A549 (cell line): ENCODE measurements around the gene LBX2. TPM values are rescaled to one million over a fixed set of nuclear protein-coding genes. Genes with fewer than 3 reads are reported as not detected.

Experiments used
- ATAC-seq, 2 experiments: fragments of 200-7000 bp in 1 of 2; fragments of >200 bp in 1 of 2; cut with Nextera tagmentation in 1 of 2; cut with Tn5 transposase in 1 of 2; 3 replicates each; pipeline versions ENCODE4 v1.8.0 to v1.9.1; 2018 to 2020; ENCODE audit warnings: mild to moderate bottlenecking in 1 of 2, moderate library complexity in 1 of 2
- CTCF ChIA-PET: fragments of 300-600 bp; sonication (Branson Sonifier 250); formaldehyde crosslinking; extraction: SDS; loops from one replicate; lab custom pipeline; 2021; ENCODE audit warnings: antibody characterized with exemption, inconsistent platforms; lab: Yijun Ruan, JAX
- POLR2A ChIA-PET: fragments of 350-600 bp; formaldehyde crosslinking; extraction: SDS; loops from one replicate; lab custom pipeline; 2021; ENCODE audit warnings: antibody characterized with exemption, inconsistent platforms; lab: Yijun Ruan, JAX
- DNase-seq, 2 experiments: peaks; one replicate each; pipeline versions ENCODE4 v3.0.0 to v3.0.0-alpha.2; 2011 to 2016; ENCODE audit warnings: low read depth in 1 of 2, low spot score in 1 of 2
- FAIRE-seq: peaks from 2 replicates; lab custom pipeline; 2011; peaks lifted over from hg19 to GRCh38; lab: Jason Lieb, UNC
- H3K27ac ChIP-seq, 2 experiments: fragments of >200 bp; sonication (Bioruptor Twin); formaldehyde crosslinking; 3 replicates each; pipeline ENCODE4 v1.5.1; 2016 to 2017
- H3K4me1 ChIP-seq: fragments of >200 bp; sonication (Bioruptor Twin); formaldehyde crosslinking; 3 replicates; pipeline ENCODE4 v1.6.1; 2016
- H3K4me2 ChIP-seq: fragments of >200 bp; sonication (Bioruptor Twin); formaldehyde crosslinking; 3 replicates; pipeline ENCODE4 v1.6.1; 2016
- H3K4me3 ChIP-seq: fragments of >200 bp; sonication (Bioruptor Twin); formaldehyde crosslinking; 3 replicates; pipeline ENCODE4 v1.5.1; 2016
- H3K9me3 ChIP-seq: fragments of >200 bp; sonication (Bioruptor Twin); formaldehyde crosslinking; 3 replicates; pipeline ENCODE4 v1.6.1; 2016
- BHLHE40 ChIP-seq: IDR thresholded peaks from 2 replicates; pipeline ENCODE4 v1.6.1; 2012; ENCODE audit warnings: low read depth, low read length, inconsistent platforms
- CEBPB ChIP-seq, 2 experiments: fragments of >200 bp in 1 of 2; sonication (Bioruptor Twin) in 1 of 2; formaldehyde crosslinking in 1 of 2; IDR thresholded peaks; 2 replicates each; pipeline ENCODE4 v1.6.1; 2012 to 2016
- CHD4 ChIP-seq: fragments of 200-600 bp; sonication (generic); IDR thresholded peaks from 2 replicates; pipeline ENCODE4 v1.6.1; 2016; ENCODE audit warnings: antibody characterized with exemption, mild to moderate bottlenecking, borderline replicate concordance
- EHF ChIP-seq: fragments of 250-450 bp; sonication (Bioruptor Pico); IDR thresholded peaks from 2 replicates; pipeline ENCODE4 v1.5.0; 2020; ENCODE audit warnings: mild to moderate bottlenecking
- EHMT2 ChIP-seq: fragments of 200-600 bp; sonication (generic); IDR thresholded peaks from 2 replicates; pipeline ENCODE4 v1.6.1; 2016; ENCODE audit warnings: antibody characterized with exemption, low read depth, mild to moderate bottlenecking, moderate library complexity
- ESRRA ChIP-seq: fragments of 150-350 bp; IDR thresholded peaks from 2 replicates; pipeline ENCODE4 v1.6.1; 2014; ENCODE audit warnings: mild to moderate bottlenecking, low read length, borderline replicate concordance
- FOSL2 ChIP-seq, 2 experiments: fragments of 450-650 bp in 1 of 2; fragments of >200 bp in 1 of 2; sonication (Bioruptor Twin) in 1 of 2; formaldehyde crosslinking; IDR thresholded peaks; 2 replicates each; pipeline versions ENCODE4 v1.5.0 to v1.6.1; 2016 to 2020; ENCODE audit warnings: mild to moderate bottlenecking in 1 of 2, moderate library complexity in 1 of 2
- HEYL ChIP-seq: fragments of 250-450 bp; sonication (Bioruptor Pico); IDR thresholded peaks from 2 replicates; pipeline ENCODE4 v1.8.0; 2021; ENCODE audit warnings: mild to moderate bottlenecking, moderate library complexity
- JUN ChIP-seq, 2 experiments: fragments of >200 bp; sonication (Bioruptor Twin); formaldehyde crosslinking; IDR thresholded peaks; 2 replicates in 1 of 2; 3 replicates in 1 of 2; pipeline ENCODE4 v1.6.1; 2016 to 2017
- KDM1A ChIP-seq: fragments of 200-600 bp; sonication (generic); IDR thresholded peaks from 2 replicates; pipeline ENCODE4 v1.6.1; 2016; ENCODE audit warnings: low read depth, mild to moderate bottlenecking
- MAFK ChIP-seq: fragments of 450-650 bp; IDR thresholded peaks from 2 replicates; pipeline ENCODE4 v1.6.1; 2014; ENCODE audit not compliant: partially characterized antibody
- MAZ ChIP-seq: fragments of 150-350 bp; IDR thresholded peaks from 2 replicates; pipeline ENCODE4 v1.6.1; 2014; ENCODE audit warnings: antibody characterized with exemption, low read depth, low read length, borderline replicate concordance
- NPAS2 ChIP-seq: fragments of 250-450 bp; sonication (Bioruptor Pico); IDR thresholded peaks from 2 replicates; pipeline ENCODE4 v1.8.0; 2022; ENCODE audit warnings: mild to moderate bottlenecking, moderate library complexity, borderline replicate concordance
- RARB ChIP-seq: fragments of 250-450 bp; sonication (Bioruptor Pico); IDR thresholded peaks from 2 replicates; pipeline ENCODE4 v1.8.0; 2021; ENCODE audit warnings: mild to moderate bottlenecking, moderate library complexity
- RCOR1 ChIP-seq: fragments of 150-350 bp; IDR thresholded peaks from 2 replicates; pipeline ENCODE4 v1.6.1; 2014; ENCODE audit warnings: antibody characterized with exemption, low read length, low read depth
- RNF2 ChIP-seq: fragments of 200-600 bp; sonication (generic); IDR thresholded peaks from 2 replicates; pipeline ENCODE4 v1.6.1; 2016; ENCODE audit warnings: low read depth, mild to moderate bottlenecking, antibody characterized with exemption, moderate library complexity, borderline replicate concordance
- SMC3 ChIP-seq: fragments of >200 bp; sonication (Bioruptor Twin); formaldehyde crosslinking; IDR thresholded peaks from 3 replicates; pipeline ENCODE4 v1.6.1; 2018; ENCODE audit warnings: inconsistent platforms
- SREBF2 ChIP-seq: fragments of 450-650 bp; IDR thresholded peaks from 2 replicates; pipeline ENCODE4 v1.6.1; 2014; ENCODE audit warnings: mild to moderate bottlenecking, moderate library complexity
- TFCP2L1 ChIP-seq: fragments of 250-450 bp; sonication (Bioruptor Pico); IDR thresholded peaks from 2 replicates; pipeline ENCODE4 v1.5.0; 2021; ENCODE audit warnings: mild to moderate bottlenecking
- ZC3H11A ChIP-seq: fragments of 450-650 bp; IDR thresholded peaks from 2 replicates; pipeline ENCODE4 v1.6.1; 2014; ENCODE audit warnings: antibody characterized with exemption, mild to moderate bottlenecking
- WGBS: methylation state at CpG from one replicate; pipeline ENCODE4 v1.1.6; 2017; ENCODE audit errors: missing lambda C conversion rate; 5-methylcytosine and 5-hydroxymethylcytosine counted together
- polyA plus RNA-seq, 4 experiments: library from polyadenylated mRNA; depleted of rRNA in 3 of 4; stranded (reverse); fragments of >200 nt; fragmentation: RNase III in 1 of 4; extraction: RNeasy Plus Mini Kit Qiagen cat#74134 plus additional on column Dnase treatment in 1 of 4; gene quantifications; 2 replicates in 3 of 4; 3 replicates in 1 of 4; pipeline ENCODE4 v1.2.3, GENCODE V29; 2011 to 2017
- TF ChIP-seq, protein P1 (sequence below): fragments of 150-350 bp; IDR thresholded peaks from 2 replicates; pipeline ENCODE4 v1.6.1; 2014; ENCODE audit warnings: low read depth, mild to moderate bottlenecking, low read length
- TF ChIP-seq, protein P2 (sequence below): IDR thresholded peaks from 2 replicates; pipeline ENCODE4 v1.6.1; 2012
- TF ChIP-seq, protein P3 (sequence below): fragments of >200 bp; sonication (Bioruptor Twin); formaldehyde crosslinking; IDR thresholded peaks from 3 replicates; pipeline ENCODE4 v1.5.1; 2016
- TF ChIP-seq, protein P4 (sequence below): fragments of 250-450 bp; sonication (Bioruptor Pico); IDR thresholded peaks from 2 replicates; pipeline ENCODE4 v1.5.0; 2020; ENCODE audit warnings: low read depth, mild to moderate bottlenecking, moderate library complexity
- TF ChIP-seq, protein P5 (sequence below): IDR thresholded peaks from 2 replicates; pipeline ENCODE4 v1.6.1; 2012; ENCODE audit warnings: low read depth, borderline replicate concordance
- TF ChIP-seq, protein P6 (sequence below): fragments of >200 bp; sonication (Bioruptor Twin); formaldehyde crosslinking; IDR thresholded peaks from 3 replicates; pipeline ENCODE4 v1.6.1; 2016

The LBX2 gene
- polyA plus RNA-seq, 2 of the 4 experiments (the other 2 are of a cell fraction) = 0.84 to 2.4 TPM

- H3K4me2 ChIP-seq = peak overlapping the region; percentile 85
- FAIRE-seq (no peak), DNase-seq (no peak), ATAC-seq (peak; percentile 11; a peak in 4 of 6 replicates)
- H3K4me3 ChIP-seq = peak overlapping the region; percentile 70
- peak overlapping the region; percentile 87 to 92 for H3K27ac ChIP-seq
- POLR2A ChIA-PET = interaction anchor here (1.5 to 3.3 kb wide), 5 partner anchors 15 to 132 kb away, joined by 3 to 37 read pairs (median 15); partner anchors contain the start of genes AUP1, CCDC142, HTRA2 and MRPL53
- 19% methylated on average over 11 of the region's 27 CpGs for WGBS
- H3K4me1 ChIP-seq = peaks cover 25% of the 10 kb centered on the region
- CTCF ChIA-PET = interaction anchor here (0.8 to 3.7 kb wide), 8 partner anchors 9 to 132 kb away, joined by 3 to 20 read pairs (median 4); partner anchors contain the start of gene MOGS
- no peak for TF ChIP-seq ESRRA
- TF ChIP-seq, protein P1, sequence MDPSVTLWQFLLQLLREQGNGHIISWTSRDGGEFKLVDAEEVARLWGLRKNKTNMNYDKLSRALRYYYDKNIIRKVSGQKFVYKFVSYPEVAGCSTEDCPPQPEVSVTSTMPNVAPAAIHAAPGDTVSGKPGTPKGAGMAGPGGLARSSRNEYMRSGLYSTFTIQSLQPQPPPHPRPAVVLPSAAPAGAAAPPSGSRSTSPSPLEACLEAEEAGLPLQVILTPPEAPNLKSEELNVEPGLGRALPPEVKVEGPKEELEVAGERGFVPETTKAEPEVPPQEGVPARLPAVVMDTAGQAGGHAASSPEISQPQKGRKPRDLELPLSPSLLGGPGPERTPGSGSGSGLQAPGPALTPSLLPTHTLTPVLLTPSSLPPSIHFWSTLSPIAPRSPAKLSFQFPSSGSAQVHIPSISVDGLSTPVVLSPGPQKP = no peak
- TF ChIP-seq SMC3 = no peak
- no peak for TF ChIP-seq EHF
- TF ChIP-seq CHD4 = no peak
- TF ChIP-seq HEYL (CRISPR knock-in tag) = no peak
- TF ChIP-seq SREBF2 = no peak
- TF ChIP-seq FOSL2 (IDR thresholded peaks at IDR 0.05) = no peak
- no peak for TF ChIP-seq FOSL2 (CRISPR knock-in tag; IDR thresholded peaks at IDR 0.05)
- no peak for TF ChIP-seq NPAS2
- TF ChIP-seq, protein P2, sequence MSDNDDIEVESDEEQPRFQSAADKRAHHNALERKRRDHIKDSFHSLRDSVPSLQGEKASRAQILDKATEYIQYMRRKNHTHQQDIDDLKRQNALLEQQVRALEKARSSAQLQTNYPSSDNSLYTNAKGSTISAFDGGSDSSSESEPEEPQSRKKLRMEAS = no peak; the same call in 1 of the 2 replicates
- no peak for TF ChIP-seq MAZ
- TF ChIP-seq TFCP2L1 (CRISPR knock-in tag) = no peak
- TF ChIP-seq RNF2 = no peak
- no peak for TF ChIP-seq ZC3H11A
- TF ChIP-seq, protein P3, sequence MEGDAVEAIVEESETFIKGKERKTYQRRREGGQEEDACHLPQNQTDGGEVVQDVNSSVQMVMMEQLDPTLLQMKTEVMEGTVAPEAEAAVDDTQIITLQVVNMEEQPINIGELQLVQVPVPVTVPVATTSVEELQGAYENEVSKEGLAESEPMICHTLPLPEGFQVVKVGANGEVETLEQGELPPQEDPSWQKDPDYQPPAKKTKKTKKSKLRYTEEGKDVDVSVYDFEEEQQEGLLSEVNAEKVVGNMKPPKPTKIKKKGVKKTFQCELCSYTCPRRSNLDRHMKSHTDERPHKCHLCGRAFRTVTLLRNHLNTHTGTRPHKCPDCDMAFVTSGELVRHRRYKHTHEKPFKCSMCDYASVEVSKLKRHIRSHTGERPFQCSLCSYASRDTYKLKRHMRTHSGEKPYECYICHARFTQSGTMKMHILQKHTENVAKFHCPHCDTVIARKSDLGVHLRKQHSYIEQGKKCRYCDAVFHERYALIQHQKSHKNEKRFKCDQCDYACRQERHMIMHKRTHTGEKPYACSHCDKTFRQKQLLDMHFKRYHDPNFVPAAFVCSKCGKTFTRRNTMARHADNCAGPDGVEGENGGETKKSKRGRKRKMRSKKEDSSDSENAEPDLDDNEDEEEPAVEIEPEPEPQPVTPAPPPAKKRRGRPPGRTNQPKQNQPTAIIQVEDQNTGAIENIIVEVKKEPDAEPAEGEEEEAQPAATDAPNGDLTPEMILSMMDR = no peak
- no peak for TF ChIP-seq CEBPB (IDR thresholded peaks at IDR 0.05)
- no peaks in the 10 kb centered on the region for H3K9me3 ChIP-seq
Measured at GRCh38 chr2:74457129-74457548, 42.3 kb downstream of the LBX2 start.

DNA sequence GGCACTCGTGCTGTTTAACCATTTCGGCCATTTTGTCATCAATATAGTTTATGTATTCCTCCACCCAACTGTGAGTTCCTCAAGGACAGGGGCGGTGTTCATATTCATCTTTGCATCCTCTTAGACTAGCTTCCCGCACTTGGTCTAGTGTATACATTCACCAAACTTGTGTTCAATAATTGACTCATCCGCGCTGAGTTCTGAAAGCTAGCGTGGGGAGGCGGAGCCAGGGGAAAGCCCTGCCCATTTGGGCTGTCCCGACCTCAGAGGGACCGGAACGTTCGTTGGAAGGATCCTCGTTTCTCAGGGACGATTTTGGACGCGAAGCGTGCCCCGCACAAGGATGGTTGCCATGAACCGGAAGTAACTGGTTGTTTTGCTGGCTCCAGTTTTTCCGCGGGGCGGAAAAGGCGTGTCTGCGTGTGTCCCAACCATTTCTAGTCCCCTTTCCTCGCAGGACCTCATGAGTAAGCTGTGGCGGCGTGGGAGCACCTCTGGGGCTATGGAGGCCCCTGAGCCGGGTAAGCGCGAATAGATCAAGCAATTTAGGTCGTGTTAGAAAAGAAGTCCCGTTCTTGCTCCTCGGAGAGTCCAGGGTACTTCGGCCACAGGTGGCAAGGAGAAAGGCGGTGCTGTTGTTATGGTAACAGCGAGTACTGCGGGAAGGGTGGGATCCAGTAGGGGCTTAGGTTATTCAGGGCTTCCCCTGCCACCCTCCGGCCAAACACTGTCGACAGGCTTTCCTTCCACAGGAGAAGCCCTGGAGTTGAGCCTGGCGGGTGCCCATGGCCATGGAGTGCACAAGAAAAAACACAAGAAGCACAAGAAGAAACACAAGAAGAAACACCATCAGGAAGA lies 44.5 kb downstream of the LBX2 start, which contains the start of gene INO80B:
Gene INO80B, plus strand, starts transcription at position 434 of the 858 bp plus-strand sequence. Its CDS starts 30 bp downstream, at position 464.
- WGBS = 3% methylated on average over 40 of the region's 40 CpGs
- Histone ChIP-seq H3K4me2 (peak within 1 kb of the TSS; percentile 85), H3K27ac (peak within 1 kb of the TSS; percentile 74 to 87), H3K9me3 (no peaks in the 10 kb centered on the region), H3K4me3 (peak within 1 kb of the TSS; percentile 67), H3K4me1 (peaks cover 24% of the 10 kb centered on the region)
- ChIA-PET CTCF (interaction anchor here (0.6 to 4.6 kb wide), 10 partner anchors 12 to 136 kb away, joined by 3 to 25 read pairs (median 4); partner anchors contain the start of genes CCDC142 and TTC31), POLR2A (interaction anchor here (0.7 to 2.2 kb wide), 8 partner anchors 10 to 626 kb away, joined by 3 to 21 read pairs (median 6); partner anchors contain the start of genes CCDC142, DQX1, MOGS and MRPL53)
- FAIRE-seq (peak; percentile 92), ATAC-seq (peak; percentile 54 to 60), DNase-seq (peak; percentile 92 to 99)
- TF ChIP-seq, protein P4, sequence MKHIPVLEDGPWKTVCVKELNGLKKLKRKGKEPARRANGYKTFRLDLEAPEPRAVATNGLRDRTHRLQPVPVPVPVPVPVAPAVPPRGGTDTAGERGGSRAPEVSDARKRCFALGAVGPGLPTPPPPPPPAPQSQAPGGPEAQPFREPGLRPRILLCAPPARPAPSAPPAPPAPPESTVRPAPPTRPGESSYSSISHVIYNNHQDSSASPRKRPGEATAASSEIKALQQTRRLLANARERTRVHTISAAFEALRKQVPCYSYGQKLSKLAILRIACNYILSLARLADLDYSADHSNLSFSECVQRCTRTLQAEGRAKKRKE (CRISPR knock-in tag) = no peak; the same call in 1 of the 2 replicates
- no peak for TF ChIP-seq RARB (CRISPR knock-in tag)
- peak; percentile 78 for TF ChIP-seq MAFK
- TF ChIP-seq, protein P3 = no peak
- TF ChIP-seq EHF = no peak
- TF ChIP-seq BHLHE40 = no peak
- TF ChIP-seq JUN (IDR thresholded peaks at IDR 0.05) = peak; percentile 80 to 98; a peak in 4 of 5 replicates
- peak; percentile 44 for TF ChIP-seq SMC3
- TF ChIP-seq, protein P5, sequence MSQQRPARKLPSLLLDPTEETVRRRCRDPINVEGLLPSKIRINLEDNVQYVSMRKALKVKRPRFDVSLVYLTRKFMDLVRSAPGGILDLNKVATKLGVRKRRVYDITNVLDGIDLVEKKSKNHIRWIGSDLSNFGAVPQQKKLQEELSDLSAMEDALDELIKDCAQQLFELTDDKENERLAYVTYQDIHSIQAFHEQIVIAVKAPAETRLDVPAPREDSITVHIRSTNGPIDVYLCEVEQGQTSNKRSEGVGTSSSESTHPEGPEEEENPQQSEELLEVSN = peak; percentile 70
- TF ChIP-seq RCOR1 = no peak
- no peak for TF ChIP-seq EHMT2
- TF ChIP-seq, protein P6, sequence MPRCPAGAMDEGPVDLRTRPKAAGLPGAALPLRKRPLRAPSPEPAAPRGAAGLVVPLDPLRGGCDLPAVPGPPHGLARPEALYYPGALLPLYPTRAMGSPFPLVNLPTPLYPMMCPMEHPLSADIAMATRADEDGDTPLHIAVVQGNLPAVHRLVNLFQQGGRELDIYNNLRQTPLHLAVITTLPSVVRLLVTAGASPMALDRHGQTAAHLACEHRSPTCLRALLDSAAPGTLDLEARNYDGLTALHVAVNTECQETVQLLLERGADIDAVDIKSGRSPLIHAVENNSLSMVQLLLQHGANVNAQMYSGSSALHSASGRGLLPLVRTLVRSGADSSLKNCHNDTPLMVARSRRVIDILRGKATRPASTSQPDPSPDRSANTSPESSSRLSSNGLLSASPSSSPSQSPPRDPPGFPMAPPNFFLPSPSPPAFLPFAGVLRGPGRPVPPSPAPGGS = peak; percentile 49; the same call in 1 of the 3 replicates
- TF ChIP-seq MAZ = peak; percentile 58; the same call in 1 of the 2 replicates
- TF ChIP-seq KDM1A = no peak
